CD4-positive, CD25-positive, alpha-beta regulatory T cell (primary cell): Measurements from ENCODE around the gene NHERF1. TPM values are rescaled to one million over a fixed set of nuclear protein-coding genes. Genes with fewer than 3 reads are reported as not detected.

Experiments
- ATAC-seq, 2 donors: fragments of 150-1000 bp; cut with Tn5 transposase; one replicate each; pipeline ENCODE4 v1.10.0; 2021; ENCODE audit warnings: low read depth in 2 of 2, moderate number of reproducible peaks in 2 of 2, moderate library complexity in 1 of 2
- DNase-seq, 3 donors: peaks; one replicate each; pipeline versions ENCODE4 v3.0.0 to v3.0.0-alpha.2; 2012 to 2022; ENCODE audit warnings: mixed read lengths in 1 of 3
- H3K27ac ChIP-seq: one replicate; pipeline ENCODE4 v1.7.0; 2013; ENCODE audit warnings: mild to moderate bottlenecking, low read length; ENCODE audit not compliant: insufficient read depth, poor library complexity, severe bottlenecking
- H3K27me3 ChIP-seq: one replicate; pipeline ENCODE4 v1.7.0; 2013; ENCODE audit warnings: low read length; ENCODE audit not compliant: control insufficient read depth, insufficient read depth
- H3K36me3 ChIP-seq: one replicate; pipeline ENCODE4 v1.7.0; 2013; ENCODE audit warnings: mild to moderate bottlenecking, low read length, moderate library complexity; ENCODE audit not compliant: control insufficient read depth, insufficient read depth
- H3K4me1 ChIP-seq: 2 replicates; pipeline ENCODE4 v1.7.0; 2013; ENCODE audit warnings: mild to moderate bottlenecking, low read length; ENCODE audit not compliant: insufficient read depth, control insufficient read depth, poor library complexity, severe bottlenecking
- H3K4me3 ChIP-seq: one replicate; pipeline ENCODE4 v1.7.0; 2013; ENCODE audit warnings: low read depth, mild to moderate bottlenecking, low read length, moderate library complexity
- H3K9me3 ChIP-seq, 2 experiments: 1 replicate in 1 of 2; 2 replicates in 1 of 2; pipeline ENCODE4 v1.7.0; 2013; ENCODE audit warnings: low read length in 2 of 2, mild to moderate bottlenecking in 1 of 2, moderate library complexity in 1 of 2; ENCODE audit not compliant: control insufficient read depth in 2 of 2
- H3K27ac Mint-ChIP-seq, 3 donors: one replicate each; pipeline ENCODE4 v1.8.0; 2020 to 2022; ENCODE audit warnings: mild to moderate bottlenecking in 3 of 3, mixed read lengths in 3 of 3, moderate library complexity in 2 of 3
- H3K27me3 Mint-ChIP-seq: one replicate; pipeline ENCODE4 v1.8.0; 2022; ENCODE audit warnings: mild to moderate bottlenecking, mixed read lengths
- H3K36me3 Mint-ChIP-seq: one replicate; pipeline ENCODE4 v1.8.0; 2020; ENCODE audit warnings: mixed read lengths
- H3K4me1 Mint-ChIP-seq, 4 donors: one replicate each; pipeline ENCODE4 v1.8.0; 2020 to 2022; ENCODE audit warnings: mixed read lengths in 4 of 4, mild to moderate bottlenecking in 1 of 4
- H3K4me3 Mint-ChIP-seq, 4 donors: one replicate each; pipeline ENCODE4 v1.8.0; 2020 to 2022; ENCODE audit warnings: mild to moderate bottlenecking in 4 of 4, mixed read lengths in 4 of 4, moderate library complexity in 3 of 4
- H3K9me3 Mint-ChIP-seq, 7 donors: one replicate each; pipeline ENCODE4 v1.8.0; 2020 to 2022; ENCODE audit warnings: mixed read lengths in 7 of 7, mild to moderate bottlenecking in 3 of 7, moderate library complexity in 2 of 7
- polyA plus RNA-seq, 4 donors: library from polyadenylated mRNA; unstranded; fragments of 300-500 nt; fragmentation: Illumina TruSeq; gene quantifications; one replicate each; pipeline ENCODE4 v1.2.3, GENCODE V29; 2021
- total RNA-seq: library from RNA; stranded (reverse); gene quantifications from one replicate; pipeline ENCODE4 v1.2.3, GENCODE V29; 2022

NHERF1 gene
- total and polyA plus RNA-seq, 5 donors from 2014 or later: 177 to 453 (median 399) TPM

DNA sequence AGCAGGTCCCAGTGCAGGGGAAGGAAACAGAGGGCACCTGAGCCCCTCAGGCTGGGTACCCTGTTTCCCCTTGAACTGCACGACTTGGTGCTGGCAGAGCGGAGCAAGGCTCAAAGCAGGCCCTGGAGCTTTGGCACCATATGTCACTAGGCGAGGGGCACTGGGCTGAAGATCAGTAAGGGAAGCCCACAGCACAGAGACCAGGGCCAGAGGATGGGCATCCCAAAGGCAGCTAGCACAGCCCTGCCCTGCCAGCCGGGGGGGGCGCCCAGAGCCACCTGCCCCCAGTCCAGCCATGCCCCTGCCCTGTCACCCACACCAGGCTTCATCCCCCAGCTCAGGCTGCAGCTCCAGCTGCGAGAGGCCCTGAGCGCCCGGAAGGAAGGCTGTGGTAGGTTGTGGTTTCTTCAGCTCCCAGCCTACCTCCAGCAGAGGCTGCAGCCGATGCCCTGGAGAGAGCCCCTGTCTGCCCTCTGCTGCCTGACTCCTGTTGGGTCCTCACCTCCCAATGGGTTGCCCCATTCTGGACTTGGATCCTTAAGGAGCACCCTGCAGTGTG lies 10.9 kb downstream of the NHERF1 start:
- DNase-seq (peak; percentile 44 to 76 (median 65)), ATAC-seq (peak; percentile 87 to 90)
- no peaks in the 10 kb centered on the region for H3K27me3 Mint-ChIP-seq
- peaks cover 4 to 82% (median 31%) of the 10 kb centered on the region in 4 donors for H3K4me1 Mint-ChIP-seq
- Histone ChIP-seq H3K4me3 (peak overlapping the region; percentile 59), H3K36me3 (peaks cover 23% of the 10 kb centered on the region), H3K4me1 (peaks cover 85% of the 10 kb centered on the region), H3K9me3 (no peaks in the 10 kb centered on the region), H3K27ac (peak overlapping the region; percentile 68), H3K27me3 (no peaks in the 10 kb centered on the region)
- peak overlapping the region; percentile 82 to 88 (median 86) for H3K4me3 Mint-ChIP-seq
- peak overlapping the region; percentile 56 to 88 (median 88) for H3K27ac Mint-ChIP-seq
- peaks cover 7% of the 10 kb centered on the region for H3K36me3 Mint-ChIP-seq
- H3K9me3 Mint-ChIP-seq: no peaks in the 10 kb centered on the region

DNA sequence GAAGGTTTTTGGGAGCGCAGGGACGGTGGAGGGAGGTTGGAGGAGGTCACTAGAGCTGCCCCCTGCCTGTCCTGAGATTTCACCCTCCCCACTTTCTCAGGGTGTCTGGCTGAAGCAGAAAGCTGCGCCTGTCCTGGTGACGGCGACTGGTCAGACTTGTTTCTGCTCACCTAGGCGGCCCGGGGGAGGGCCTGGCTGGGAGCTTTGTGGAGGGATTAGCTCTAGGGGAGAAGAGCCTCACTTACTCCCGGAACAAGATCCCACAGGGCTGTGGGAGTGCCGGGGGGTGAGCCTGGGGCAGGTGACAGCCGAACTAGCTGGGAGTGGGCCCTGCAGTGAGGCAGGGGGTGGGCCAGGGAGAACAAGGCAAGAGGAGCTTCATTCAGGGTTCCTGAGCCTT lies 11.5 kb downstream of the NHERF1 start:
- Histone ChIP-seq H3K27me3 (no peaks in the 10 kb centered on the region), H3K9me3 (no peaks in the 10 kb centered on the region), H3K4me3 (peak overlapping the region; percentile 59), H3K36me3 (peaks cover 28% of the 10 kb centered on the region), H3K4me1 (peaks cover 79% of the 10 kb centered on the region), H3K27ac (peak overlapping the region; percentile 68)
- no peak for DNase-seq
- peaks cover 4 to 79% (median 27%) of the 10 kb centered on the region in 4 donors for H3K4me1 Mint-ChIP-seq
- no peaks in the 10 kb centered on the region for H3K27me3 Mint-ChIP-seq
- peak overlapping the region in 2 of 3 donors; percentile 88 for H3K27ac Mint-ChIP-seq
- peaks cover 5% of the 10 kb centered on the region for H3K36me3 Mint-ChIP-seq
- no peaks in the 10 kb centered on the region for H3K9me3 Mint-ChIP-seq
- ATAC-seq: no peak
- peak overlapping the region; percentile 51 to 86 (median 84) for H3K4me3 Mint-ChIP-seq

DNA sequence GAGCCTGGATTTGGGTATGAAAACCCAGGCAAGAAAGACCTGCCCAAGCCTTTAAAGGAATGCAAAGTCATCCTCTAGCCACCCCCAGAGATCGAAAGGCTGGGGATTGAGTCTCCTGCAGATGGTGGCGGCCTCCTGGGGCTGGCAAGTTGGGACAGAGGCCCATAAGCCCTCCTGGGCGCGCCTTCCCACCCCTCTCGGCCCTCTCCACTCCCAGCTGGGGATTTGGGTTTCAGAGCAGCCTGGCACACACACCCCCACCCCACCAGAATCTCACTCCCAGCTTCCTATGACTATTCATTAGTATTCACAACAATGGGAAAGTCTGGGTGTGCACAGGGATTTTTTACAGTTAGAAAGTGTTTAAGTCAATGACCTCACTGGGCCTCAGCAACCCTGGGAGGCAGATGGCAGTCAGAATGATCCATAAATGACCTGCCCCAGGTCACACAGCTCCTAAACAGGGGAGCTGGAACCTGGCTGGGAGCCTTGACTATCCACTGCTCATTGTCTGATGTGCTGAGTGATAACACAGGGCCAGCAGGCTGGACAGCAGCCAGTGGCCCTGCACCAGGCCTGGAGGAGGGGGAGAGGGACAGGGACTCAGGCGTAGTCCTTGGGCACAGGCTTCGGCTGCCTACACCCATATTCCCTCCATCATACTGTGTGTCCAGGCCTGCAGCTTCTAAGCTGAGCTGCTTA lies 12.1 kb downstream of the NHERF1 start:
- H3K9me3 ChIP-seq: no peaks in the 10 kb centered on the region
- H3K27ac Mint-ChIP-seq: peak overlapping the region; percentile 66 to 88 (median 88)
- no peaks in the 10 kb centered on the region for H3K9me3 Mint-ChIP-seq
- peaks cover 32% of the 10 kb centered on the region for H3K36me3 ChIP-seq
- peaks cover 4 to 76% (median 22%) of the 10 kb centered on the region in 4 donors for H3K4me1 Mint-ChIP-seq
- no peaks in the 10 kb centered on the region for H3K36me3 Mint-ChIP-seq
- ATAC-seq (no peak), DNase-seq (no peak)
- H3K27ac ChIP-seq: peak overlapping the region; percentile 68
- H3K4me3 ChIP-seq: peak overlapping the region; percentile 24
- H3K27me3 ChIP-seq: no peaks in the 10 kb centered on the region
- peak overlapping the region; percentile 13 to 82 (median 56) for H3K4me3 Mint-ChIP-seq
- H3K4me1 ChIP-seq: peaks cover 73% of the 10 kb centered on the region
- H3K27me3 Mint-ChIP-seq: no peaks in the 10 kb centered on the region

DNA sequence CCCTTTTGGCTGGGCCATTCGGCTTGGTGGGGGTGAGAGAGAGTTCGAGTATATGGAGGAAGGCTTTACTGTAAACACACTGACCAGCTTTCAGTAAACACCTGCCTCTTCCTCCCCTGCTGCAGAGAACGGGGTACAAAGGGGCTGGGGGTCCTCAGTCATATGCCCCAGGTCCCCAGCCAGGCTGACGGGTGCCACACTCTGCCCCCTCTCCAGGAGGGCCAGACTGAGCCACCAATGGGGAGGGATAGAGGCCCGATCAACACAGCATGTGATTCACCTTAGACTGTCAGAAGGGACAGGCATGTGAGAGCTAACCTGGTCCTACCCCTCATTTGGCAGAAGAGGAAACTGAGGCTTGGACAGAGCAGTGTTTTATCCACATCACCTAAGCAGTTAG lies 13.0 kb downstream of the NHERF1 start:
- H3K27ac ChIP-seq: peak overlapping the region; percentile 68
- Mint-ChIP-seq H3K27ac (peak overlapping the region; percentile 80 to 88 (median 82)), H3K4me3 (peak overlapping the region in 1 of 4 donors; percentile 61), H3K36me3 (peaks cover 3% of the 10 kb centered on the region), H3K27me3 (no peaks in the 10 kb centered on the region), H3K4me1 (peaks cover 4 to 72% (median 23%) of the 10 kb centered on the region in 4 donors), H3K9me3 (no peaks in the 10 kb centered on the region)
- DNase-seq: no peak
- H3K4me1 ChIP-seq: peaks cover 64% of the 10 kb centered on the region
- ATAC-seq: no peak
- no peaks in the 10 kb centered on the region for H3K27me3 ChIP-seq
- no peaks in the 10 kb centered on the region for H3K9me3 ChIP-seq
- H3K36me3 ChIP-seq: peaks cover 40% of the 10 kb centered on the region
- H3K4me3 ChIP-seq: no peak overlapping the region

DNA sequence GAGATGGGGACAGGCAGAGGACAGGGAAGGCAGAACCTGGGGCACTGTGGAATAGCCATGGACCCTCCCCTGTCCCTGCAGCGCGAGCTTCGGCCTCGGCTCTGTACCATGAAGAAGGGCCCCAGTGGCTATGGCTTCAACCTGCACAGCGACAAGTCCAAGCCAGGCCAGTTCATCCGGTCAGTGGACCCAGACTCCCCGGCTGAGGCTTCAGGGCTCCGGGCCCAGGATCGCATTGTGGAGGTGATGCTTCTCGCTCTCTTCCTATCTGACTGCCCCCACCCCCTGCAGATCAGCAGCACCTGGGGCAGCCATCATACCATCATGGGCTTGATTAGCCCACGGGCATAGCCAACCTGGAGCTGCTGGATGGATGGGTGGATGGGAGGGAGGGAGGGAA lies 13.5 kb downstream of the NHERF1 start:
- Histone ChIP-seq H3K9me3 (no peaks in the 10 kb centered on the region), H3K4me3 (no peak overlapping the region), H3K4me1 (peaks cover 59% of the 10 kb centered on the region), H3K36me3 (peaks cover 45% of the 10 kb centered on the region), H3K27ac (peak overlapping the region; percentile 47), H3K27me3 (no peaks in the 10 kb centered on the region)
- Mint-ChIP-seq H3K9me3 (no peaks in the 10 kb centered on the region), H3K27me3 (no peaks in the 10 kb centered on the region), H3K27ac (peak overlapping the region; percentile 80 to 88 (median 82)), H3K4me1 (peaks cover 0 to 69% (median 18%) of the 10 kb centered on the region in 4 donors), H3K4me3 (no peak overlapping the region), H3K36me3 (peaks cover 3% of the 10 kb centered on the region)
- no peak for DNase-seq
- no peak for ATAC-seq

DNA sequence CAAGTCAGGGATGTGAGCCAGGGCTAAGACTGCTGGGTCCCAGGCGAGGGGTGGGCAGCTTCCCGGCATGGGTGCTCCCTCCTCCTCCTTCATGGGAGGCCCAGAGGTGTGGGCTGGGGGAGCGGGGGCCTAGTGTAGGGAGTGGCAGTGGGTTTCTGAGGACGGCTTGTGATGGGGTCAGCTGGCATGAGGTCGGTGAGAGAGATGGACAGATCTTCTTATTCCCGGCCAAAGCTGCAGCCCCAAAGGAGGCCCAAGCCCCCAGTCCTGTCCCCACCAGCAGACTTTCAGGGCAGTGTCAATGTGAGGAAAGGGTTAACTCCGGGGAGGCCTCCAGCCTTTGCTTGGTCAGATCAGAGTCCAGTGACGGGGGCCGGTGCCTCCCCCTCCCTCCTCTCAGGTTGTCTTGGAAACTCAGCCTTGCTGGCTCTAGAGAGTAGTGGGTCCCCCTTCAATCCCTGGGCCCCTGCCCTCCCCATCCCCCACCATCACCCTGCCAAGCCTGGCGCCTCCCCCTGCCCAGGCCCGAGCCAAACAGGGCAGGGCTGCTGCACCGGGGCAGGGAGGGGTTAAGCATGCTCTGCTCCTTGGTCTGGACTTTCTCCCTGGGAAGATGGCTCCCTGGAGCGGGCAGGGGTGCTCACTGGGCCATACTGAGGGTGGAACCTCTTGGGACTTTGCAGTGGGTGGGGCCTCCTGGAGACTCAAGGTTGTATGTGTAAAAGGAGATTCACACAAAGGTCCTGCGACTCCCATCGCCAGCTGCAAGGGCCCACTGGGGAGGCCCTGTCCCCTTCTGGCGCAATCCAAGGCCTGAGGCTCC lies 15.3 kb downstream of the NHERF1 start:
- no peaks in the 10 kb centered on the region for H3K27me3 ChIP-seq
- peaks cover 0 to 1% (median 0%) of the 10 kb centered on the region in 7 donors for H3K9me3 Mint-ChIP-seq
- H3K27ac ChIP-seq: no peak overlapping the region
- peak overlapping the region in 1 of 3 donors; percentile 26 for H3K27ac Mint-ChIP-seq
- no peak overlapping the region for H3K4me3 Mint-ChIP-seq
- no peaks in the 10 kb centered on the region for H3K27me3 Mint-ChIP-seq
- H3K4me1 ChIP-seq: peaks cover 41% of the 10 kb centered on the region
- H3K36me3 ChIP-seq: peaks cover 63% of the 10 kb centered on the region
- H3K36me3 Mint-ChIP-seq: peaks cover 10% of the 10 kb centered on the region
- peaks cover 0 to 57% (median 16%) of the 10 kb centered on the region in 4 donors for H3K4me1 Mint-ChIP-seq
- DNase-seq (no peak), ATAC-seq (no peak)
- no peaks in the 10 kb centered on the region for H3K9me3 ChIP-seq
- no peak overlapping the region for H3K4me3 ChIP-seq

DNA sequence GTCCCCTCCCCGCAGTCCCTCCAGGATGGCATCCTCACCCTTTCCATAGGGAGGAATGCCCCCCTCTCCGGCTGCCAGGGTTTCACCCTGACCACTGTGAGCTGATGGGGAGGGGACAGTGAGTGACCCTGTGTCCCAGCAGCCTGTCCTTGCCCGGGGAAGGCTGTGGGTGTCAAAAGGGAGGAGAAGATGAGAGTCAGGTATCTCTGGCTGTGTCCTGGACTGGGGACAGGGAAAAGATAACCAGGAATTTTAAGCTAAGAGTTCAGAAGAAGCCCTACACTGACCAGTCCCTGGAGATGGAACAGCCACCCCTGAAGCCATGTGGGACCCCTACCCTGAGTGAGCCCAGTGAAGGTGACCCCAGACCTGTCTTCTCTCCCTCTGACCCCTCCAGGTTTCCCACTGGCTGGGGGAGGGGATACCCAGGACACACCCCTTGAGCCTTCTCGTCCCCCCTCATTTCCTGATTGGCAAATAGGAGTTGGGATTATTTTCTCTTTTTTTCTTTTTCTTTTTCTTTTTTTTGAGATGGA lies 16.4 kb downstream of the NHERF1 start:
- Mint-ChIP-seq H3K27ac (peak overlapping the region in 2 of 3 donors; percentile 59 to 61), H3K36me3 (peaks cover 12% of the 10 kb centered on the region)

More for the DNA sequence above, 16.4 kb downstream of the NHERF1 start:
- peaks cover 0 to 1% (median 0%) of the 10 kb centered on the region in 7 donors for H3K9me3 Mint-ChIP-seq
- Histone ChIP-seq H3K4me1 (peaks cover 30% of the 10 kb centered on the region), H3K27ac (no peak overlapping the region), H3K4me3 (no peak overlapping the region), H3K27me3 (no peaks in the 10 kb centered on the region), H3K36me3 (peaks cover 73% of the 10 kb centered on the region), H3K9me3 (no peaks in the 10 kb centered on the region)
- no peaks in the 10 kb centered on the region for H3K27me3 Mint-ChIP-seq
- ATAC-seq (no peak), DNase-seq (no peak)
- no peak overlapping the region for H3K4me3 Mint-ChIP-seq
- peaks cover 0 to 51% (median 8%) of the 10 kb centered on the region in 4 donors for H3K4me1 Mint-ChIP-seq
